Measurements from ENCODE around the gene CD82.

CD82 gene

DNA sequence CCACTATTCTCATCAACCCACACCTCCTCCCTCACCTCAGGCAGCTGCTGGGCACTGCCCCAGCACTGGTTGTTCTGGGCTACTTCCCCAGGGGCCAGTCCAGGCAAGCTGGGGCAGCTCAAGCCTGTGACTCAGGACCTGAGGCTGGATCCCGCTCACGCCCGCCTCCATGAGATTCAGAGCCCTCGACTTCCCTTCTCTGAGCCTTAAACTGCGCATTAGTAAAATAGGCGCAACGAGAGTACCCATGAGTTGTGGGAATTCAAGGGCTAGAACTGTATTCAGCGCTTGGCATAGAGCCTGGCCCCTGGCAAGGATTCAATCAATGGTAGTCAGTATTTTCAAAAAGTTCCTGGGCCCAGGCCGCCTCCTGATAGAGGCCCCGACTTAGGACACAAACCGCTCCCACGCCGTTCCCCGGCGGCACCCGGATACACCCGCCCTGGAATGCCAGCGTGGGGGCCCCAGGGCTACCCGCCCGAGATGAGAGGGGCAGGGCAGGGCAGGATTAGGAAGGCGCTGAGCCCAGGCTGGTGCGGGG is 723 bp upstream of the CD82 start:
- DNase-seq (ENCODE audit: extremely low read depth, low read depth): peak; percentile 48
- no peak for TF ChIP-seq CTCF (IDR thresholded peaks at IDR 0.05; ENCODE audit: low read depth, low read length)

GRCh38 chr11:44565953-44566949 is 788 bp downstream of the CD82 start:
- no peak for DNase-seq (ENCODE audit: extremely low read depth, low read depth)
- TF ChIP-seq CTCF (IDR thresholded peaks at IDR 0.05; ENCODE audit: low read depth, low read length): no peak

DNA sequence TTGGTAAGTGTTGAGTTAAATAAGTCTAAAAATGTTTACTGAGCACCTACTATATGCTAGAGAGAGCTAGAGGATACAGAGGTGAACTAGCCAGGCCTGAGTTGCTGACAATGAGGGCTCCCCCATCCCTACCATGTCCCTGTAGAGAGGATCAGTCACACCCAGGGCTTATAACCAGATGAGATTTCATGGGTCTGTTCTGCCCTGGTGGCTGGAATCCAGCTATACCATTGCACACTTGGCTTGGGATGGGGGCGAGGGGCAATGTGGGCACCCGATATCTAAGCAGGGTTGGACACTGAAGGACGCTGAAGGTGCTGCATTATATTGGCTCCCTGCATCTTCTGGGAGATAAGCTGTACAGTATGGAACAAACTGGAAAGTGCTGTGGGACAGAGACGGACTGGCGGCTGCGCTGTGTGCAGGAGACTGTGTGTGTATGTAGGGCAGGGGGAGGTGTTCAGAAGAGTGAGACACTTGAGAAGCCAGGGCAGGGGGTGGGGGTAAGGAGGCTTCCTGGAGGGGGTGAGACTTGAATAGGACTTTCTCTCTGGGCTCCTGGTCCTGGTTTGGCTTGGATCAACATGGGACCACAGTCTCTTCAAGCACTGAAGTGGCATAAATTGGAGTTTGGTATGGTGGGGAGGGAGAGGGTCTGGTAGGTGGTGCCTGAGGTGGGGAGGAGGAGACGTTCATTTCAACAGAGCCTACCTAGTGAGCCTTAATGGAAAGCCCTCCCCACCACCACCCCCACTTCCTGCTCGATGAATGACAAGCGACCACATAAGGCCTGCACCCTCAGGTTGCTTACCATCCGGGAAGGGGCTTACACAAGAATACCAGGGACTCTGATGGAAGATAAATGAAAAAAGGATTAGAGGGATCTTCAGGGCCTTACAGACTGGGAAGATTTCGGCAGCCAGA is 1.8 kb downstream of the CD82 start:
- DNase-seq (ENCODE audit: extremely low read depth, low read depth): no peak
- TF ChIP-seq CTCF (IDR thresholded peaks at IDR 0.05; ENCODE audit: low read depth, low read length): no peak; the same call in 1 of the 2 replicates

- no peak for TF ChIP-seq CTCF (IDR thresholded peaks at IDR 0.05; ENCODE audit: low read depth, low read length)
- no peak for DNase-seq (ENCODE audit: extremely low read depth, low read depth)
These were observed 2.4 kb downstream of the CD82 start for GRCh38 chr11:44567876-44568256.

- no peak for DNase-seq (ENCODE audit: extremely low read depth, low read depth)
These were observed 2.8 kb downstream of the CD82 start for GRCh38 chr11:44568331-44568657.

More at GRCh38 chr11:44568331-44568657, 2.8 kb downstream of the CD82 start:
- no peak for TF ChIP-seq CTCF (IDR thresholded peaks at IDR 0.05; ENCODE audit: low read depth, low read length)
